NCI-H69 (cell line): Measurements from ENCODE around the gene MMP8.
"Not testable (repeated sequence)": the region's sequence is repeated elsewhere in the genome, so short reads cannot be mapped to it uniquely, and the experiment has no call there.

Experiments
- DNase-seq: peaks from one replicate; lab custom pipeline; 2025; lab: John Stamatoyannopoulos, UW

The MMP8 gene

GRCh38 chr11:102724904-102725500 is at the start of gene MMP8:
TSS of gene MMP8 (minus strand) at chr11:102724954. CDS start at chr11:102724855, 99 bp downstream.
- no peak for DNase-seq

- no peak for DNase-seq
These were observed 48.6 kb upstream of the MMP8 start for GRCh38 chr11:102773386-102773785.

- DNase-seq: peak; percentile 40
These were observed 46.6 kb upstream of the MMP8 start for GRCh38 chr11:102771351-102771750.

GRCh38 chr11:102770191-102770590 is 45.4 kb upstream of the MMP8 start:
- no peak for DNase-seq

- DNase-seq: no peak
These were observed 43.0 kb upstream of the MMP8 start for GRCh38 chr11:102767800-102768199.

- no peak for DNase-seq
These were observed 38.7 kb upstream of the MMP8 start for GRCh38 chr11:102763440-102763839.

- peak; percentile 11 for DNase-seq
These were observed 37.6 kb upstream of the MMP8 start for GRCh38 chr11:102762361-102762767.

- DNase-seq: no peak
These were observed 37.0 kb upstream of the MMP8 start for GRCh38 chr11:102761646-102762238.

GRCh38 chr11:102760344-102761035 is 35.7 kb upstream of the MMP8 start:
- DNase-seq: peak; percentile 63

- DNase-seq: peak; percentile 22
These were observed 33.2 kb upstream of the MMP8 start for GRCh38 chr11:102757823-102758549.

- DNase-seq: no peak
These were observed 28.5 kb upstream of the MMP8 start for GRCh38 chr11:102753267-102753666.

GRCh38 chr11:102751673-102752072 is 26.9 kb upstream of the MMP8 start:
- no peak for DNase-seq

GRCh38 chr11:102749101-102749722 is 24.5 kb upstream of the MMP8 start:
- DNase-seq: no peak

- DNase-seq: not testable (repeated sequence)
These were observed 22.2 kb upstream of the MMP8 start for GRCh38 chr11:102746746-102747578.

GRCh38 chr11:102734650-102735049 is 9.9 kb upstream of the MMP8 start:
- DNase-seq: peak; percentile 22

- peak; percentile 84 for DNase-seq
These were observed 8.6 kb upstream of the MMP8 start for GRCh38 chr11:102733232-102733875.

- DNase-seq: peak; percentile 14
These were observed 6.2 kb upstream of the MMP8 start for GRCh38 chr11:102730944-102731343.

GRCh38 chr11:102729849-102730815 is 5.4 kb upstream of the MMP8 start:
- DNase-seq: peak; percentile 42

GRCh38 chr11:102727890-102728289 is 3.1 kb upstream of the MMP8 start:
- DNase-seq: no peak

- no peak for DNase-seq
These were observed 1.9 kb downstream of the MMP8 start for GRCh38 chr11:102722821-102723220.
